A549 treated with CORT108297 at 1 μM for 4 hours (cell line): ENCODE data around the gene PAPSS1. TPM values are rescaled to one million over a fixed set of nuclear protein-coding genes. Genes with fewer than 3 reads are reported as not detected.

Experiments used
- total RNA-seq: library from RNA; stranded (reverse); fragments of 200-300 nt; extraction: Qiagen RNA extraction; gene quantifications from 5 replicates; pipeline ENCODE4 v1.2.3, GENCODE V29; 2022

PAPSS1 gene
- total RNA-seq: 24.5 to 34.6 TPM (median 29.4 TPM) in 5 replicates

GRCh38 chr4:107719922-107720722 lies at the start of gene PAPSS1:
TSS of gene PAPSS1 (minus strand) at chr4:107720234. CDS start at chr4:107720179, 55 bp downstream.

Other genes with a start within 250 kb of the PAPSS1 start
- 16.7 to 23.9 TPM (median 20.7 TPM) in 5 replicates for gene SGMS2, start 104.7 kb upstream of the PAPSS1 start, total RNA-seq
- gene CYP2U1, start 211.3 kb upstream of the PAPSS1 start, total RNA-seq: 1.3 to 2.0 TPM (median 1.7 TPM) in 5 replicates